Measurements from ENCODE around the gene UROS.

The UROS gene

GRCh38 chr10:125785791-125786190 lies 37.3 kb downstream of the UROS start:
- DNase-seq: no peak

- DNase-seq: no peak
These were observed 39.1 kb downstream of the UROS start for GRCh38 chr10:125783957-125784356.

- no peak for DNase-seq
These were observed 39.6 kb downstream of the UROS start for GRCh38 chr10:125783408-125783807.

- DNase-seq: no peak
These were observed 40.4 kb downstream of the UROS start for GRCh38 chr10:125782616-125783015.

GRCh38 chr10:125782054-125782453 lies 41.0 kb downstream of the UROS start:
- DNase-seq: no peak

GRCh38 chr10:125781374-125781773 lies 41.7 kb downstream of the UROS start:
- no peak for DNase-seq

GRCh38 chr10:125779403-125780327 lies 43.4 kb downstream of the UROS start:
- no peak for DNase-seq

- DNase-seq: no peak
These were observed 44.5 kb downstream of the UROS start for GRCh38 chr10:125778556-125778955.

GRCh38 chr10:125777806-125778205 lies 45.3 kb downstream of the UROS start:
- no peak for DNase-seq

GRCh38 chr10:125775491-125776106 lies 47.5 kb downstream of the UROS start, which contains the start of gene MMP21:
MMP21 (minus strand) TSS chr10:125775821; CDS start chr10:125775821, 0 bp downstream.
- DNase-seq: no peak

GRCh38 chr10:125774581-125775191 lies 48.4 kb downstream of the UROS start:
- DNase-seq: no peak

- DNase-seq: no peak
These were observed 49.1 kb downstream of the UROS start for GRCh38 chr10:125773687-125774543.

GRCh38 chr10:125772864-125773180 lies 50.2 kb downstream of the UROS start:
- DNase-seq: no peak

GRCh38 chr10:125772112-125772863 lies 50.8 kb downstream of the UROS start:
- DNase-seq: no peak

- no peak for DNase-seq
These were observed 52.2 kb downstream of the UROS start for GRCh38 chr10:125770844-125771243.

GRCh38 chr10:125769175-125769574 lies 53.9 kb downstream of the UROS start:
- no peak for DNase-seq

- no peak for DNase-seq
These were observed 54.7 kb downstream of the UROS start for GRCh38 chr10:125768219-125768855.

GRCh38 chr10:125766511-125766910 lies 56.5 kb downstream of the UROS start:
- no peak for DNase-seq

GRCh38 chr10:125765835-125766234 lies 57.2 kb downstream of the UROS start:
- DNase-seq: no peak

GRCh38 chr10:125762692-125763648 lies 60.1 kb downstream of the UROS start:
- no peak for DNase-seq
